HG03064 (cell line): ENCODE measurements around the gene EIF2AK3.

Experiments used
- ATAC-seq: cut with Tn5 transposase; IDR thresholded peaks from one replicate; pipeline ENCODE4 v1.9.1; 2021; ENCODE audit warnings: low read depth; ENCODE audit not compliant: unreplicated experiment

The EIF2AK3 gene

DNA sequence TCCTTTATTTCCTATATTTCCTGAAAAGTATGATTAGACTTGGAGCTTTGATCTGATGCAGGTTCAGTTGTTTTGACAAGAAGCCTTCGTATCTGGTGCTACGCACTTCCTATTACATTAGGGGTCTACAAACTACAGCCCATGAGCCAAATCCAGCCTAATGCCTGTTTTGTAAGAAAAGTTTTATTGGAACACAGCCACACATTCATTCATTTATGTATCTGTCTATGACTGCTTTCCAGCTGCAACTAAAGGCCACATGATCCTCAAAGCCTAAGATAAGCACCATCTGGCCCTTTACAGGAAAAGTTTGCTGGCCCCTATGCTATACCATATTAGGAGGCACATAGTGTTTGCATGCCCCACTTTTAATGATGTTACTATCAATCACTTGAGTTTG, 26.0 kb downstream of the EIF2AK3 start:
- ATAC-seq, result no peak

GRCh38 chr2:88600038-88600465, 27.2 kb downstream of the EIF2AK3 start:
- peak; percentile 95 for ATAC-seq

GRCh38 chr2:88599527-88599926, 27.7 kb downstream of the EIF2AK3 start:
- peak; percentile 9 for ATAC-seq

DNA sequence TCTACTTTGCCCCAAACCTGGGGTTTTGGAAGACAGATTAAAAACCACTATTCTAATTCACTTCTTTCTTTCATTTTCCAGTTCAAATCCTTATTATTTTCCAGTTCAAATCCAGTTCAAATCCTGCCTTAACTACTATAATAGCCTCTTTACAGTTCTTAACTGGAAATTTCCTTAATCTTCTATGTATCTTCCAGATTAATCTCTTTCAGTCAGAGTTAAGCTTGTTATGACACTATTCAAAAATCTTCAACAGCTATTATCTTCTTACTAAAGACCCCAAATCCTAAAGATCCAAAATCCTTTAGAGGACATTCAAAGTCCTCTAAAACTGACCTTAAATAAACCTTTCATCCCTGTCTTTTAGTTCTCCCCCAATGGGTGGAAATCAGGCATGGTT, 30.1 kb downstream of the EIF2AK3 start:
- ATAC-seq, result no peak

GRCh38 chr2:88596141-88596830, 31.0 kb downstream of the EIF2AK3 start:
- no peak for ATAC-seq

GRCh38 chr2:88591698-88592097, 35.6 kb downstream of the EIF2AK3 start:
- ATAC-seq, result no peak

DNA sequence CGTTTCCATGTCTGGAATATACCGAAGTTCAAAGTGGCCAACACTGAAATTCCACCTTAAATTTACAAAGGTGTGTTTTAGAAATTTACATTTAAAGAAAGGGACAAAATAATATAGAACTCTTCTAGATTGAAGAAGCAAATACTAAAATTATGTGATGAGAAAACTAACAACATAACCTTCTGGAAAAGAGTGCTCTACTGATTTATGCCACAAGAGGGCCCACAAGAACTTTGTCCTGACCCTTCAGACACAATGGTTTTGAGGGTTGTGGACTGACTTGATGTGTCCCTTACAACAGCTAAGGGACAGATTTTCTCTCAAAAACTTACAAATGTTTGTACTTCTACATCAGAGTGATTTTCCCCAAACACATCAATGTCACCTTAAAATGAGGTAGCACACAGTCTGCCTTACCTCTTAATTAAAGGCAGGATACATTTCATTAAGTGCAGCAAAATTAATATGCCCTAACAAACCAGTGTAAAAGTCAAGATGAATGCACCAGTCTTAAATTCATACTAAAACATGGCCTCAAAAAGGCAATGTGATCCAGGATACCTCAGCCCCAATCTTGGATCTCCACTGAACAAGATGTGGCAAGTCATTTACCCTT, 36.2 kb downstream of the EIF2AK3 start:
- ATAC-seq, result peak; percentile 63

DNA sequence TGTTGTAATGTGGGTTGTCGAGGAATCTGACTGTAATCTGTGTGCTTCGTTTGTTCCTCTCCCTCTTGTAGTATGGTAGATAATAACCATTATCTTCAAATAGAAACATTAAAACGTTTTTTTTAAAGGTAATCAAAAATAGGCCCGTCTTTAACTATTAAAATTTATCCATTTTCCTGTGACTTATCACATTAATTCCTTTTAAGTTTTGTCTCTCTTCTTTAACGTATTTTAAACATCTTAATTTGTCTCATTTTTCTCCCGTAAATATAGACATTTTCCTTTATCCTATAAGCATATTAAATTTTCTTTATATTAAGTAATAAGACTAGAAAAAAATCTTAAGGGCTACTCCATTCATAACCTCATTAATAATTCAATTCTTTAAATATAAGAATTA, 41.3 kb downstream of the EIF2AK3 start:
- no peak for ATAC-seq

DNA sequence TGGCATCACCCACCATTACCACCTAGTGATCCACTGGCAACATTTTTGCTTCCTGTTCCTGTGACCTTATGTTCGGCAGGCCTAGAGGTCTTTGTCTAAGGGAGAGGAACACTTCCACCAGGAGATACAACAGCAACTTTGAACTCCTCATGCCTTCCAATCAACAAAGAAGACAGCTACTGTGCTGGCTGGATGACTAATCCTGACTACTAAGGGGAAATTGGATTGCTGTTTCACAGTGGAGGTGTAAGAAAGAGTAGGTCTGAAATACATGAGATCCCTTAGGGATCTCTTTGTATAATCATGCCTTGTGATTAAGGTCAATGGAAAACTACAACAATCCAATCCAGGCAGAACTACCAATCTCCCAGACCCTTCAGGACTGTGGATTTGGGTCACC, 45.2 kb downstream of the EIF2AK3 start:
- no peak for ATAC-seq

- no peak for ATAC-seq
Measured at GRCh38 chr2:88580088-88580487, 47.2 kb downstream of the EIF2AK3 start.

DNA sequence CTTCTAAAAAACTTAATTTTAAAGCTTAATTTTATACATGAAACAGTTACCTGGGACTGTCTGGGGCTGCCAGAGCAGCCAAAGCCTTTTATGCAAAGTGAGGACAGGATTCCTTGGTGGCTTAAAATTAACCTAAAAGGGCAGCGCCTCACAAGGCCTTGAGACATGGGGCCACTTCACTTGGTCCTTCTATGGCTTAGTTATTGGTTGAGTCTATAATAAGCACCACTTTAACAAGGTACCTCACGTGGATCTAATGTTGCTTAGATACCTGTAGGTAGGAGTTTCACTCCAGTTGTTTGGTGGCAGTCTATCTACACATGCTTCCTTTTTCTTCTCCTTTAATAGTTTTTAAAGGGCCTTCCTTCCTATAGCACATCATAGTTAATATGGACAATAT, 51.6 kb downstream of the EIF2AK3 start:
- ATAC-seq, result no peak

GRCh38 chr2:88575051-88575450, 52.2 kb downstream of the EIF2AK3 start:
- no peak for ATAC-seq

- peak; percentile 54 for ATAC-seq
Measured at GRCh38 chr2:88574445-88574844, 52.8 kb downstream of the EIF2AK3 start.

- ATAC-seq, result no peak
Measured at GRCh38 chr2:88568179-88568578, 59.1 kb downstream of the EIF2AK3 start.

- no peak for ATAC-seq
Measured at GRCh38 chr2:88564402-88564801, 62.9 kb downstream of the EIF2AK3 start.

- ATAC-seq, result no peak
Measured at GRCh38 chr2:88563129-88563528, 64.1 kb downstream of the EIF2AK3 start.

GRCh38 chr2:88561646-88562388, 65.4 kb downstream of the EIF2AK3 start:
- ATAC-seq, result peak; percentile 81

GRCh38 chr2:88560619-88561307, 66.5 kb downstream of the EIF2AK3 start:
- ATAC-seq, result no peak

- no peak for ATAC-seq
Measured at GRCh38 chr2:88557290-88557689, 70.0 kb downstream of the EIF2AK3 start.

GRCh38 chr2:88556026-88556425, 71.2 kb downstream of the EIF2AK3 start:
- ATAC-seq, result no peak

DNA sequence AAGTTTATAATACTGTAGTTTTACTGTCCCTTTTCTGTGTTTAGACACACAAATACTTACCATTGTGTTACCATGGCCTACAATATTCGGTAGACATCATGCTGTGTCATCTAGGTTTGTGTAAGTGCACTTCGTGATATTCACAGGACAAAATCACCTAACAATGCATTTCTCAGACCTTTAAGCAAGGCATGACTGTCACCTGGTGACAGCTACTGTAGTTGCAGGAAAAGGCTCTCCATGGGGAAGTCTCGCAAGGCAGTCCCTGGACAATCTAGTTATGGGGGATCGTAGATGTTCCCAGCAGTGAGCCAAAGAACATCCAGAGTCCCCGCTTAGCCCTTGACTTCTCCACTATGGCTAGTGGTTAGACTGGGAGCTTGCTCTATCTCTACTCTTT, 73.1 kb downstream of the EIF2AK3 start:
- no peak for ATAC-seq
